Hematopoietic multipotent progenitor cell treated with erythropoietin and hydrocortisone succinate and interleukin-3 and kit ligand, for 8 days (in vitro differentiated cells): ENCODE measurements around the gene ISCA1.

ENCODE experiments used
- DNase-seq: peaks from one replicate; pipeline ENCODE4 v3.0.0-alpha.2; 2015

Gene ISCA1

DNA sequence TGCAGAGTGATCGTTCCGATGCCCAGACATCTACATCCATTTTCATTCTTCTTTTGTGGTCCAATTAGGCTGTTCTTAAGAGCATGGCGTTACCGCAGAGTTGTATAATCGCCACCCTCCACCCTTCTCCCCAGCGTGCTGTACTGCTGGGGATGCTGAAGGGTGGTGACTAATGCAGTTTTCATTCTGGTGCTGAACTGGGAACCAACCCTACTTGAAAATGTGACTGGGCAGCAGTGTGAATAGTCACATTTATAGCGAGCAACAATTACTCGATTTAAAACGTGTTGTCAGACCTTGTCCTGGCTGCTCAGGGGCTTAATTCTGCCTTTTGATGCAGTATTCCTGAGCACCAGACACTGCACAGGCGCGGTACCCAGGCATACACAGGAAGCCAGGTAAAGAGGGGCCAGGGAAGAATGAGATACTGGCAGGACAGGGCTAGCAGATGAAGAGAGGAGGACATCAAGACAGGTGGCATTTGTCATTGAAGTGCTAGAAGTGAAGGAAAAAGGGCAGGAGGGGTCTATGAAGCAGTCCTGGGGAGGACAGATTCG is 719 bp upstream of the ISCA1 start:
- peak; percentile 80 for DNase-seq

DNA sequence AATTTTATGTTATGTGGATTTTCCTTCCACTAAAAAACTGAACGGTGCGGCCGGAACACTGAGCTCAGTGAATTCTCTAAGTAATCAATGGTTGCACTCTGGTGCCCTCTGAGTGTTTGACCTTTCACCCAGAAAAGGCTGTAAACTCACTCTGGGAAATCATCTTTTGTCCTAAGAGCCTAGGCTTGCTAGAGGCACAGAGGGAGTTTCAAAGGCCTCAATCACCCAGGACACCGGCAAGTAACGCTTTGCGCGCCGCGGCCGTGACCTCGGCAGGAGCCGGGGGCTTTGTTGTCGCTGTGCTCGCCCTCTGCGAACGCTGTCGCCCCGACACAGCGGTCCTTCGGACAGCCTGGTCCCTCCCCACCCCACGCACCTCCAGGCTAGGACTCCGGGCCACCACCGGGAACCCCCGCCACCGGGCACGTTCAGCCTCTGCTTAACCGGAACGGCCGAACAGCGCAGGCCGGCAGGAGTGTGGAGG is 703 bp downstream of the ISCA1 start:
- peak; percentile 51 for DNase-seq

DNA sequence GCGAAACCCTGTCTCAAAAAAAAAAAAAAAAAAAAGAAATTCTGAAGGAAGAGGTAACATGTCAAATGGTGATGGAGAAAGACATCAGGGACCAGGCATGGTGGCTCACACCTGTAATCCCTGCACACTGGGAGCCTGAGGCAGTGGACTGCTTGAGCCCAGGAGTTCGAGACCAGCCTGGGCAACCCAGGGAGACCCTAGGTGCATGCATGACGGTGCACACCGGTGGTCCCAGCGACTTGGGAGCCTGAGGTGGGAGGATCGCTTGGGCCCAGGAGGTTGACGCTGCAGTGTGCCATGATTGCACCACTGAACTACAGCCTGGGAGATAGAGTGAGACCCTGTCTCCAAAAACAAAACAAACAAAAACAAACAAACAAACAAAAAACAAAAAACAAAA is 1.8 kb downstream of the ISCA1 start:
- no peak for DNase-seq

DNA sequence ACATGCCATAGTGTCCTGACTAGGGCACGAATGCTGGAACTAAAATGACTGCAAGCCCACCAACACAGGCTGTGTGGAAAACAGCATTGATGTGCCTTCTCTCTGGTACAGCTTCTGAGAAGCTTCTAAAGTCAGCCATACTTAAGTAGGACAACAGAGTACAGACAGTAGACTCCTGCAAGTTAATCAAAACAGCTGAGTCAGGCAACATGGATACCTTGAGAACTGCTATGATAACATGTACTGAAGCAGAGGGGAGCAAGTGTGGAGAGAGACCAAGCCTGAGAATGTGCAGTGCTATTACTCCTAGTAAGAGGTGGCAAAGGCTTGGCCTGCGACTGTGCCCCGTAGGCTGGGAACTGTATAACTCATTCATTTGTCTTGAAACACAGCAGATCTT is 2.5 kb downstream of the ISCA1 start:
- DNase-seq, result peak; percentile 34

DNA sequence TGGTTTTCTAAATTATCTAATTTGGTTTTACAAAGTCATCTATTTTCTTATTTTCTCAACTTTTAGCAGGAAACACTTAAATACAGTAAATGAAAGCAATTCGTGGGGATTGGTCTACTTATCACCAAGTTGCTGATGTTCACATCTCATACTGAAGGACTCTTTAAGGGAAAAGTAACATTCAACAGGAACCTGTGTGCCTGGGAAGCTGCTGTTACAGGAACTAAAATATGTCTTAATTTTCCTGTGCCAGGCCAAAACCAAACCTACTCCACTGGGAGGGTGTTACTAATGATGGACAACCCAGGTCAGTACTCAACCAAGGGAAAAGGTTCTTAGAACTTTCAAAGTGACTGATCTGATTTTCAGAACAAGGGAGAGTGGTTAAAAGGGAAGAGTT is 5.3 kb downstream of the ISCA1 start:
- DNase-seq, result no peak

DNA sequence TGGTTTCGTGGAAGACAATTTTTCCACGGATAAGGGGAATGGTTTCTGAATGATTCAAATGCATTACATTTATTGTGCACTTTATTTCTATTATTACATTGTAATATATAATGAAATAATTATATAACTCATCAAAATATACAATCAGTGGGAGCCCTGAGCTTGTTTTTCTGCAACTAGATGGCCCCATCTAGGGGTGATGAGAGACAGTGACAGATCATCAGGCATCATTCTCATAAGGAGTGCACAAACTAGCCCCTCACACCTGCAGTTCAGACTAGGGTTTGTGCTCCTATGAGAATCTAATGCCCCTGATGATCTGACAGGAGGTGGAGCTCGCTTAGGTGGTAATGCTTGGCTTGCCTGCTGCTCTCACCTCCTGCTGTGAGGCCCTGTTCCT is 6.4 kb downstream of the ISCA1 start:
- peak; percentile 46 for DNase-seq

DNA sequence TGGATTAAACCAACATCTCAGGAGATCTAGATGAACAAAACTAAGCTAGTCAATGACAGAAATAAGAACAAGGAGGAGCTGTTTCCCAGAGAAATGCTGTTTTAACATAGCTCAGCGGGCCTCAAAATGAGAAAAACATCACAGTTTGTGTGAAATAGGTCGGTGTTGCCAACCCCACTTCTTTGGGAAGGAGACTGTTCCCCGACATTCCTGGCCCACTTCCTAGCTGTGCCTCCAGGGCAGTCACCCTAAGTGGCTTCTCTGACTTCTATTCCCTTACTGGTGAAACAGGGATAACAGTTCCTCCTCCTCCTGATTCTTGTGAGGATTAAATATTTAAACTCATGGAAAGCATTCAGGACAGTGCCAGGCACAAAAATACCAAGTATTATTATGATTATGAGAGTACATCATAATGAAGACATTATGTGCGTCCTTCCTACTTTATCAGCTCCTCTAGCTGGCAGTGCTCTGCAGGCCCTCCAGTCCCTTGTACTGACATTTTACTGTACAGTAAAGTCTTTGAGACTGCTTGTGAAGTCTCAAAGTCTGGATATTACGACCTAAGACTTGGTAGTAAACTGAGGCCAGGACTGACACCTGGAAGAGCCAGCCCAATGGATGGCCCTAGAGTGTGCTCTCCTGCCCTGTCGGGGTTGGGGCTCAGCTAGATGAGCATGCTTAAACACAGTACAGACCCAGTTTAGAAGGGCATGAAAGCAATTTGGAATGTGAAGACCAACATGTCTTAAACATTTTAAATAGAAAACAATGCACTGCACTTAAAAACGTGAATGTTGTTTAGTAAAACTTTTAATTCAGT is 7.3 kb downstream of the ISCA1 start:
- DNase-seq, result no peak

DNA sequence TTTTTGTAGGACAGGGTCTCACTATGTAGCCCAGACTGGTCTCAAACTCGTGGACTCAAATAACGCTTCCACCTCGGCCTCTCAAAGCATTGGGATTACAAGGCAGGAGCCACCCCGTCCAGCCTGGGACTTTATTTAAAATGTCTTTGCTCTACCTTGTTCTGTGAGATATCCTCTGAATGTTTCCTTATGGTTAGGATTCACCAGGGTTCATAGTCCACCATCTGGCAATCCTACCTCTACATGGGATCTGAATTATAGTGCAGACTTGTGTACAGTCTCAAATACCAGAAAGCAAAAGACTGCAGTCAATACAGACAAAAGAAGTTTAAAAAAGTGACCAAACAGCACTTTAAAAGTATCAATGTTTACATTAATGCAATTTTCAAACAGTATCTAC is 10.1 kb downstream of the ISCA1 start:
- no peak for DNase-seq

DNA sequence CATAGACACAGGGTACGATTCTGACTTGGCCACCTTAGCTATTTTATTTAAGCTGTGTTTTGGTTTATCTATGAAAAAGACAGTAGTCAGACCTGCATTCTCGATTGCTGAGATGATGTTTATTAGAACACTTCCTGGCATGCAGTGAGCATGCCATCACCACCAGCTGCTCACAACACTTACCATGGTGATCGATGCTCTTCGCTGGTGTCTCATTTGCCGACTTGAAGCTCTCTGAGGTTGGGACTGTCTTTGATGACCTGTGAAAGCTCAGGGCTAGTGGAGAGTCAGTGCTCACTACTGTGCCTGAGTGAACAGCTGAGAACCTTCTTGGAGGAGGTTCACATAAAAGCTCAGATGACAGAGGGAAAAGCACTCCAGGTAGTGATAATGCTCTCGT is 18.5 kb downstream of the ISCA1 start:
- no peak for DNase-seq

DNA sequence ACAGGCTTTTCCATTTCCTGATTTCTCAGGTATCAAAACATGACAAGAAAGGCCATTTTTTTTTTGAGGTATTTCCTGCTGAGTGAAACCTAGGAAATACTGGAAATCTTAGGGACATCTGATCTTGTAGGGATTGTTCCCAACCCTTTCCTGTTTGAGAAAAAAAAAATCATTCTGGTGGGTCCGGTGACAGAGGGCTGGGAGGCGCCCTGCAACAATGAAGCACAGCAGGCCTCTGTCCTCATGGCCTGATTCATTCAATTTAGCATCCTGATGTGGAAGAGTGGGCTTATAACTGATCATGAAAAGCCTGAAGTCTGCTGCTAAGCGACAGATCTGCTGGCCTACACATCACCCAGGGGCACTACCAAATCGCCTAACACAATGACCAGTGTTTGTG is 19.8 kb downstream of the ISCA1 start:
- no peak for DNase-seq

DNA sequence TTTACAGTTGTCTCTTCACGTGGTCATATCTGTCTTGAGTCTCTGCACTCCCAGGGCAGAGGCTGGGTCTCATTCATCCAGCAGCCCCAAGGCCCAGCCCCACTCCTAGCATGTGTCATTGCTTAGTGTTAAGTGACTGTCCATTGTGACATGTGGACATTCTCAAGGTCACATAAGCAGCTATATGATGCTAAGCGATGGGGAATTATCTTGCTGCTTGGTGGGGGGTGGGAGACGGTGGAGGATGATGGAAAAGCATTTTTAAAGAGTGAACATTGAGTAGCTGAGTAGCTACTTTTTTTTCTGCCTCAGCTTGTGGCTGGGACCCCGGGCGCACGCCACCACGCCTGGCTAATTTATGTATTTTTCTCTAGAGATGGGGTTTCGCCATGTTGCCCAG is 22.8 kb downstream of the ISCA1 start, which contains the start of gene C9orf153:
C9orf153 (minus strand) TSS at position 101 of the 400 bp plus-strand sequence. CDS start 30,054 bp downstream, outside the sequence.
- no peak for DNase-seq

DNA sequence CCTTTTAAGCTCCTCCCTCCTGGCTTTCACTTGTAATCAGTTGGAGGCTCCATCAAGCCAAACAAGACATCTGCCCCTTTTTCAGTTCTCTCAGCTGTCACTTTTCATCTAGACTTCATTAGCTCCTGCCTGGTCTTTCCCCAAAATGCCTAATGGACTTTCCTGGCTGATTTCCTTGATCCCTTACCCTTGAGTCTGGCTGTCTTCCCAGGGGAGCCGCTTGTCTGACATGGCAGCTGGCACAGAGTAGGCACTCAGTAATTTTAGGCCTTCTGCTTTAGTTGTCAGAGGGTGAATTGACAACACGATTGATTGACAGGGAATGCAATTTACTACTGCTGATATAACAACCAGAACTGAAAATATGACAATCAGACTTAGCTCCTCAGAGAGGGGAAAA is 24.9 kb downstream of the ISCA1 start:
- DNase-seq, result no peak

DNA sequence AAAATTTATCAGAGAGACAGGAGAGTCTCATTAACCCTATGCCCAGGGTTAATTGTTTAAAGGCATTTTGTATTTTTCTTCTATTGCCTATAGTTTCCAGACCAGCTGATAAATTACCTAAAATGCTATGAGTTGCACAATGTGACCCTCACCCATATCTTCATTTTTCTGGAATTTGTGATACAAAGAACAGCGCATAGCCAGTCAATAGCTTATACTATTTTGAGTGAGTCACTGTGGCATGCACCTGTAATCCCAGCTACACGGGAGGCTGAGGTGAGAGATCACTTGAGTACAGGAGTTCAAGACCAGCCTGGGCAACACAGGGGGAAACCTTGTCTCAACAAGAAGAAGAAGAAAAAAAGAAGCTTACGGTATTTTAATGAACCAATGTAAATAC is 25.7 kb downstream of the ISCA1 start:
- no peak for DNase-seq

DNA sequence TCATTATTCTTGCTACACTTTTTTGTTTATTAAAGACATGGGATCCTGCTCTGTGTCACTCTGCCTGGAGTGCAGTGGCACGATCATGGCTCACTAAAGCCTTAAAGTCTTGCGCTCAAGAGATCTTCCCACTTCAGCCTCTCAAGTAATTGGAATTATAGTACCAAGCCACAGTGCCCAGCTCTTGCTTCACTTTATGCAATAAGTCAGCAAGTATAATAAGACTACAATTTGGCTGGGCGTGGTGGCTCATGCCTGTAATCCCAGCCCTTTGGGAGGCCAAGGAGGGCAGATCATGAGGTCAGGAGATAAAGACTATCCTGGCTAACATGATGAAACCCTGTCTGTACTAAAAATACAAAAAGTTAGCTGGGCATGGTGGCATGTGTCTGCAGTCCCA is 28.8 kb downstream of the ISCA1 start:
- peak; percentile 44 for DNase-seq

DNA sequence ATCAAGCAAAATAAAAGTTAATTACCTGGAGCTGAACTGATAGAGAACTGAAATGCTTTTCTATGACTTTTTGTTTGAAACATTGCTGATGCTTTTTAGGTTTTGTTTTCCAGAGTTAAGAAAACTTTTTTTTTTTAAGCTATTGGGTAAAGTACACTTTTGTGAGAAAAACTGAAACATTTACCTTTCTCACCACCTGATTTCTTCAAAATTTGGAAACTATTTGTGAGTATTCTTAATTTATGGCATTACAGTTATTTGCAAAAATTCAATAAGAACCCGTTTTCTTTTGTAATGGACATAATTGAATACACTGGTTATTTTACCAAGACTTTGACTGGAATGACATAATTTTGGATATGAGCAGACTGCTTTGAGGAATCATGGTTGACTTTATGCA is 29.5 kb downstream of the ISCA1 start:
- DNase-seq, result no peak

DNA sequence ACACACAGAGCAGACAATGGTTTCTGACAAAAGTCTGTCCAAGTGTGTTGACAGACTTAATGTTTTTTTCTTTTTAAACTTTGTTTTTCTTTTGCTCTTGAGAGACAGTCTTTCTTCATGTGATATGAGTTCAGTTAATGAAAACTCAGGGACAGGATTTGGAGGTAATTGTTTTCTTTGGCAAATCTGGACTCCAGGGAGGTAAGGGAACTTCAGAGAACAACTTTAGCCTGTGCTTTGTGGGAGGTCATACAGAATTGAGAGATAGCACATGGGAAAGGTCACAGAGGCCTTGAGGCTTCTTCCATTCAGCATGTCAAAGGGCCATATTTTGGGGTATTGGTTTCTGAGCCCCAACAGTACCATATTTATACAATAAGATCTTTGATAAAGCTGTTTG is 32.2 kb downstream of the ISCA1 start:
- no peak for DNase-seq

DNA sequence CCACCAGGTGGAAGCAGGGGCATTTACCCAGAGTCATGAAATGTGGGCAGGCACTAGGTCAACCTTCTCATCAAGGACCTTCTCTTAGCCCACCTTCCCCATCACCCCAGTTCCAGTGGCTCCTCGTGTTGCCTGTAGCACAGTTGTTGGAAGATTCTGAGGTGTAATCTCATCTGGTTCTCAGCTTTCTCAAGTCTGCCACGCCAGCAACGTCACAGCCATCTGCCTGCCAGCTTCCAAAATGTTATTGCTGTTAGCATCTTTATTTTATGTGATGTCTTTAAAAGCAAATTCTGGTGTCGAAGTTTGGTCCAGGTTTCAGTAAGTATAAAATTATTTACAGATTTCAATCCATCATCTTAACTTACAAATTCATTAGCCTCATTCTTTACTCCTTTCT is 33.6 kb downstream of the ISCA1 start:
- no peak for DNase-seq

DNA sequence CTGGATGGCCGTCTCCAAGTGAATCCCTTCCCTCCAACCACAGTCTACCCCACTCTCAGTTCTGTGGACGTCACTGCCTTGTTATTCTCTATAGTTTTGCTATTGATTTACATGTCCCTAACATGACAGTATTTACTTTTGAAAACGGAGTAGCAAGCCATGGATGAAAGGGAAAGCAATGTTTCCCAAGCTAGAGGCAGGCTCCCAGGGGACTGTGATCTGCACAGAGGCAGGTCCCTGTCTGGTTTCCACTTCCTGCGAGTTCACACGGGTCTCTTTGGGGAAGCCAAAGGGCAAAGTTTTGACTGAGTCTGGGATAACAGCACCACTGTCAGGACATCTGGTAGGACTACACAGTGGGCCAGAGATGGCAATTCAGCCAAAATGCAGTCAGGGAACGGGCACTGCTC is 35.6 kb downstream of the ISCA1 start:
- DNase-seq, result no peak

DNA sequence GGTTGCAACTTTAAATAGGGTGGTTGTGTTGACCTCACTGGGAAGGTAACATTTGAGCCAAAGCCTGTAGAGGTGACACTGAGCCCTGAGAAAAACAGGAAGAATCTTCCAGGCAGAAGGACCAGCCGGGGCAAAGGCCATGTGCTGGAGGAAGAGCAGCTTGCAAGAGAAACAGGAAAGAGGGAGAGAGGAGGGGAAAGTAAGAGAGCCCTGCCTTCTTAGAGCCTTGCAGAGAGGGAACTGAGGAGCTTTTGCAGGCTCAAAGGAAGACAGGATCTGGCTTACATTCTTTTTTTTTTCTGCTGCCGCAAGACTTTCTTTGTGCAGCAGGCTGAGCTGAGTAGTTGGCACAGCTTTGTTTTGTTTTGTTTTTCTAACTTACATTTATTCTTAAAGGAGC is 40.3 kb downstream of the ISCA1 start:
- no peak for DNase-seq

DNA sequence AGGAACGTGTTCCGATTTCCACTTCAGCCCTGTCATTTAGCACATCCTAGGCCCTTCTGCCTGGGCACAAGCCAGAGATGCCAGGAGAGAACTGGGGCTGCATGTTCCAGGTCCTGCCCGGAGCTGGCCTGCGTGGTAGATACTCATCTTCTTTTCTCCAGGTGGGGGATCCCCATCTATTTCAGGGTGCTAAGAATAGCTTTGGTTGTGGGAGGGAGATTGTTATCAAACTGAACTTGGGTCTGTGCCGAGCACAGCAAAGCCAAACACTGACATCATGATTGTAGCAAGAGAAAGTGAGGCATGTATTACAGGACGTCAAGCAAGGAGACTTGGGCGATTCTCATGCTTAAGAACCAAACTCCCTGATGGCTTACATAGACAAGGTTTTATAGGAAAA is 41.1 kb downstream of the ISCA1 start:
- DNase-seq, result no peak

DNA sequence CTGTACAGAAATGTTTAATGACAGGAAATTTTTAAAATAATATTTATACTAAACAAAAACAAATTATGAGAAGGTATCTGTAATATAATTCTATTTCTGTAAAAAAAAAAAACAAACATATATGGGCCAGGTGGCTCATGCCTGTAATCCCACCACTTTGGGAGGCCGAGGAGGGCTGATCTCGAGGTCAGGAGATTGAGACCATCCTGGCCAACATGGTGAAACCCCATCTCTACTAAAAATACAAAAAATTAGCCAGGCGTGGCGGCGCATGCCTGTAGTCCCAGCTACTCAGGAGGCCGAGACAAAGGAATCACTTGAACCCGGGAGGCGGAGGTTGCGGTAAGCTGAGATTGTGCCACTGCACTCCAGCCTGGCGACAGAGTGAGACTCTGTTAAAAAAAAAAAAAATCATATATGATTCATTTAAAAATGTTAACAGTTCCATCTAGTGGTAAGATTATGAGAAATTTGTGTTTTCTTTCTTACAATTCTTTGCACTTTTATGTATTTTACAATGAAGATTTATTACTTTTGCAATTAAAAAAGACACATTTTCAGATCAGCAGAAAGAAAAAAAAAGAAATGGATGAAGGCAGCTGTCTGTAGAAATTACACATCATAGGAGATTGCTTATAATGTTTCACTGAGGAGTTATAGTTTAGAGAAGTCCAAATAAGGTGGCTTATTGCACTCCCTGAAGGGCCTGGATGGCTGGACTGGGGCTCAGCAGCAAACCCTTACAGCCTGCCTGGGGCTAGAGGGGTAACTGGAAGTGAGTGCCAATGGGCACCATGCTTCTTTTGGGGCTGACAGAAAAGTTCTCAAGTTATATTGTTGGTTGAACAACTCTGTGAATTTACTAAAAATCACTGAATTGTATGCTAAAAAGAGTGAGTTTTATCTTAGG is 43.2 kb downstream of the ISCA1 start:
- DNase-seq, result peak; percentile 16

DNA sequence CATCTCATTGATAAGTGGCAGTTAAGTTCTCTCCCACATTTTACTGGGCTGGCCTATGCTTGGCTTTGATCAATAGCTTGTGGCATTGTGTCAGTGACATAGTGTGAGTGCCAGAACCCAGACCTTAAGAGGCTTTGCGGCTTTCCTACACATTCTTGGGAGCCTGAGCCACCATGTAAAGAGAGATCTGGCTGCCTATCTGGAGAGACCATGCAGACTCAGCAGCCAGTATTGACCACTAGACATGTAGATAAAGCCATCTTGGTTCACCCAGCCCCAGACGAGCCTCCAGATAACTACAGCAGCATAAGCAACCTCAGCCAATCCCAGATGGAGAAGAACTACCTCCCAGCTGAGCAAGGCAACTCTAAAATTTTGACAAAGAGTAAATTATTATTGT is 51.5 kb downstream of the ISCA1 start:
- peak; percentile 92 for DNase-seq

DNA sequence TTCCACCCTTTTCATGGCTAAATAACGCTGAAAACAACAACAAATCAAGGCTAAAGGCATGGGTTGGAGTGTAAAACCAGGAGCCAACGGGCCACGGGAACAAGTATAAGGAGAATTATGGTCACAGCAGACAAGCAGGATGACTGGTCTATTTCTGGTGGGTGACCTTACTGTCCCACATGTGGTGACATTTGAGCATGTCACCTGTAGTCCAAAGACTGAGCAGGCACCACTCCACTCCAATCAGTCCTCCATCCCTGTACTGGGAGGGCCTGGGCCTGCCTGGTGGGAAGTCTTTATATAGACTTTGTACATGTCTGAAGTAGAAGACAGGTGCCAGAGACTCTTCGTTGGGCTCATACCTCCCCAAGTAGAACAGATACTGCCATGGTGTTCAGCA is 59.7 kb downstream of the ISCA1 start:
- no peak for DNase-seq

DNA sequence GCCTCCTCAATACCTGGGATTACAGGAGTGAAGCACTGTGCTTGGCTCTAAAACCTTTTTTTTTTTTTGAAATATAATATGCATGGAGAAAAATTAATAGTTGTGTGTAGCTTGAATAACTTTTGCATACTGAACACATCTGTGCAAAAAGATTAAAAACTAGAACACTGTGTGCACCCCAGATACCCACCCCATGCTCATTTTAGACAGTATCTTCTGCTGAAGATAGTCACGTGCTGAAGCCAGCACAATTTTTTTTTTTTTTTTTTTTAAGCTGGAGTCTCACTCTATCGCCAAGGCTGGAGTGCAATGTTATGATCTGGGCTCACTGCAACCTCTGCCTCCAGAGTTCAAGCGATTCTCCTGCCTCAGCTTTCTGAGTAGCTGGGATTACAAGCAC is 62.7 kb downstream of the ISCA1 start:
- peak; percentile 68 for DNase-seq
